ENCODE results near the gene IQCN.

The IQCN gene

GRCh38 chr19:18286973-18287635 lies 12.9 kb upstream of the IQCN start:
- H3K27ac ChIP-seq = no peak overlapping the region
- no peak overlapping the region for H3K4me3 ChIP-seq (IDR thresholded peaks at IDR 0.05; ENCODE audit: insufficient read depth, low read depth, low read length)
- H3K36me3 ChIP-seq (ENCODE audit: insufficient read depth) = no peaks in the 10 kb centered on the region
- TF ChIP-seq CTCF (conservative IDR thresholded peaks at IDR 0.05; ENCODE audit: low read depth, low read length) = no peak
- H3K9ac ChIP-seq = no peak overlapping the region
- H3K4me2 ChIP-seq = no peak overlapping the region
- no peaks in the 10 kb centered on the region for H3K27me3 ChIP-seq (ENCODE audit: insufficient read depth, low read depth)
- peaks cover 36% of the 10 kb centered on the region for H3K4me1 ChIP-seq (ENCODE audit: low read depth, poor library complexity, severe bottlenecking)
- no peaks in the 10 kb centered on the region for H3K79me2 ChIP-seq (ENCODE audit: insufficient read depth, low read depth)
- H4K20me1 ChIP-seq (ENCODE audit: insufficient read depth) = no peaks in the 10 kb centered on the region
- H2AFZ ChIP-seq (ENCODE audit: low read depth) = no peak overlapping the region

DNA sequence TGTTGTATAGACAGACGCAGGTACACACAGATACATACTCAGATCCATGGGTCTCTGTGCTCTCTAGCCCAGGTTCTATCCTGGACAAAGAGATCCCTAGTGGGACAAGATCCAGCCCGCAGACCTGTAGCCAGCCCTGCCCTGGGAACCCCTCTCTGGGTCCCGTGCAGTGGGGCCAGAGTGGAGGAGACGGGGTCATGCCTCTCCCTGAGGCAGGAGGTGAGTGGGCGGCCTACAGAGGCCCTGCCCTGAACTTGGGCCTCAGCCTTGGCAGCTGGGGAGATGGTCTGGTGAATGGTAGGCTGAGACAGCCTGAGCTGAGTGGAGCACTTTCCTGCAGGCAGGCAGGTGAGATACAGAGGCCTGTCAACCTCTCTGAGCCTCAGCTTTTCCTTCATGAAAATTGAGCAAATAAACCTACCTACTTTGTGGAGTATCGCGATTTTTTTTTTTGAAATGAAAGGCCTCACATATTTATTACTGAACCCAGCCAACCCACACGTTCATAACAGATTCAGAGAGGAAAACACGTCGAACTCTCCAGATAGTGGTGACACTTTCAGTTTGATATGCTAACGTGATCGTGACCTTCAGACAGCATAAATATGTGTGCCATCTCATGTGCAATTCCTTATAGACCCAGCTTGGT lies 10.6 kb upstream of the IQCN start:
- Histone ChIP-seq H3K9ac (no peak overlapping the region), H3K4me1 (ENCODE audit: low read depth, poor library complexity, severe bottlenecking) (peaks cover 18% of the 10 kb centered on the region), H3K36me3 (ENCODE audit: insufficient read depth) (no peaks in the 10 kb centered on the region), H2AFZ (ENCODE audit: low read depth) (no peak overlapping the region), H3K27me3 (ENCODE audit: insufficient read depth, low read depth) (no peaks in the 10 kb centered on the region), H3K79me2 (ENCODE audit: insufficient read depth, low read depth) (peaks cover 2% of the 10 kb centered on the region; the same call in 1 of the 2 replicates), H3K4me2 (no peak overlapping the region), H3K4me3 (IDR thresholded peaks at IDR 0.05; ENCODE audit: insufficient read depth, low read depth, low read length) (no peak overlapping the region), H4K20me1 (ENCODE audit: insufficient read depth) (no peaks in the 10 kb centered on the region), H3K27ac (no peak overlapping the region)
- no peak for TF ChIP-seq CTCF (conservative IDR thresholded peaks at IDR 0.05; ENCODE audit: low read depth, low read length)

GRCh38 chr19:18283338-18283737 lies 9.1 kb upstream of the IQCN start:
- H3K4me1 ChIP-seq (ENCODE audit: low read depth, poor library complexity, severe bottlenecking) = peaks cover 23% of the 10 kb centered on the region
- H3K4me2 ChIP-seq = no peak overlapping the region
- H3K9ac ChIP-seq = no peak overlapping the region
- peaks cover 6% of the 10 kb centered on the region; the same call in 1 of the 2 replicates for H4K20me1 ChIP-seq (ENCODE audit: insufficient read depth)
- peaks cover 14% of the 10 kb centered on the region for H3K79me2 ChIP-seq (ENCODE audit: insufficient read depth, low read depth)
- H3K27me3 ChIP-seq (ENCODE audit: insufficient read depth, low read depth) = no peaks in the 10 kb centered on the region
- no peak overlapping the region for H2AFZ ChIP-seq (ENCODE audit: low read depth)
- peak overlapping the region; percentile 99; the same call in 1 of the 2 replicates for H3K27ac ChIP-seq
- TF ChIP-seq CTCF (conservative IDR thresholded peaks at IDR 0.05; ENCODE audit: low read depth, low read length) = no peak
- H3K36me3 ChIP-seq (ENCODE audit: insufficient read depth) = no peaks in the 10 kb centered on the region
- H3K4me3 ChIP-seq (IDR thresholded peaks at IDR 0.05; ENCODE audit: insufficient read depth, low read depth, low read length) = no peak overlapping the region

- Histone ChIP-seq H3K79me2 (ENCODE audit: insufficient read depth, low read depth) (peaks cover 20% of the 10 kb centered on the region), H2AFZ (ENCODE audit: low read depth) (no peak overlapping the region), H3K27ac (peak overlapping the region; percentile 99), H3K27me3 (ENCODE audit: insufficient read depth, low read depth) (no peaks in the 10 kb centered on the region), H3K9ac (peak overlapping the region; percentile 98), H3K4me1 (ENCODE audit: low read depth, poor library complexity, severe bottlenecking) (peaks cover 23% of the 10 kb centered on the region), H4K20me1 (ENCODE audit: insufficient read depth) (peaks cover 6% of the 10 kb centered on the region; the same call in 1 of the 2 replicates), H3K4me2 (peak overlapping the region; percentile 80), H3K36me3 (ENCODE audit: insufficient read depth) (no peaks in the 10 kb centered on the region), H3K4me3 (IDR thresholded peaks at IDR 0.05; ENCODE audit: insufficient read depth, low read depth, low read length) (no peak overlapping the region)
- no peak for TF ChIP-seq CTCF (conservative IDR thresholded peaks at IDR 0.05; ENCODE audit: low read depth, low read length)
Measured at GRCh38 chr19:18282788-18283141, 8.5 kb upstream of the IQCN start.
